HL-60 (cell line): ENCODE data around the gene RUNX3.

Source experiments
- DNase-seq, 2 experiments: peaks; one replicate each; pipeline ENCODE4 v3.0.0-alpha.2; 2010 to 2020; ENCODE audit warnings: low read depth in 1 of 2, low spot score in 1 of 2
- H3K27ac ChIP-seq: fragments of 250-450 bp; sonication (Bioruptor Pico); replicated peaks from 2 replicates; pipeline ENCODE4 v1.5.1; 2020; ENCODE audit warnings: mild to moderate bottlenecking, moderate library complexity
- H3K27me3 ChIP-seq: fragments of 250-450 bp; sonication (Bioruptor Pico); 2 replicates; pipeline ENCODE4 v1.5.1; 2021; ENCODE audit warnings: mild to moderate bottlenecking, moderate library complexity; ENCODE audit not compliant: insufficient read depth, poor library complexity, severe bottlenecking
- H3K4me3 ChIP-seq: replicated peaks from 2 replicates; pipeline ENCODE4 v1.5.1; 2011; ENCODE audit warnings: mild to moderate bottlenecking, control low read depth, low read length; ENCODE audit not compliant: insufficient read depth
- CTCF ChIP-seq: IDR thresholded peaks from one replicate; pipeline ENCODE4 v1.5.1; 2011; ENCODE audit warnings: low read length, control low read depth, inconsistent platforms; ENCODE audit not compliant: insufficient read depth
- GABPA ChIP-seq: IDR thresholded peaks from 2 replicates; pipeline ENCODE4 v1.6.1; 2012; ENCODE audit warnings: low read depth
- POLR2AphosphoS5 ChIP-seq: IDR thresholded peaks from 2 replicates; pipeline ENCODE4 v1.6.1; 2012; ENCODE audit warnings: low read depth
- REST ChIP-seq: IDR thresholded peaks from 2 replicates; pipeline ENCODE4 v1.6.1; 2012; ENCODE audit warnings: low read depth; ENCODE audit not compliant: insufficient replicate concordance
- SPI1 ChIP-seq: IDR thresholded peaks from 2 replicates; pipeline ENCODE4 v1.6.1; 2012; ENCODE audit warnings: low read depth, mild to moderate bottlenecking, borderline replicate concordance

The RUNX3 gene

GRCh38 chr1:24872061-24872850 lies 57.8 kb downstream of the RUNX3 start:
- Histone ChIP-seq H3K27me3 (no peaks in the 10 kb centered on the region), H3K4me3 (no peak overlapping the region), H3K27ac (peak overlapping the region; percentile 69)
- TF ChIP-seq SPI1 = peak; percentile 99
- peak; percentile 95 for TF ChIP-seq POLR2AphosphoS5
- TF ChIP-seq CTCF = no peak
- no peak for TF ChIP-seq REST
- peak; percentile 76 to 95 for DNase-seq

GRCh38 chr1:24871306-24871901 lies 58.7 kb downstream of the RUNX3 start:
- DNase-seq = no peak
- TF ChIP-seq POLR2AphosphoS5 = no peak
- TF ChIP-seq SPI1 = no peak
- no peak for TF ChIP-seq GABPA
- TF ChIP-seq CTCF = no peak
- TF ChIP-seq REST = no peak
- Histone ChIP-seq H3K27ac (peak overlapping the region; percentile 69), H3K27me3 (no peaks in the 10 kb centered on the region), H3K4me3 (no peak overlapping the region)

- H3K4me3 ChIP-seq = no peak overlapping the region
- no peak overlapping the region for H3K27ac ChIP-seq
- no peaks in the 10 kb centered on the region for H3K27me3 ChIP-seq
- no peak for DNase-seq
- no peak for TF ChIP-seq REST
- no peak for TF ChIP-seq GABPA
- no peak for TF ChIP-seq POLR2AphosphoS5
- no peak for TF ChIP-seq CTCF
- TF ChIP-seq SPI1 = no peak
These were observed 59.4 kb downstream of the RUNX3 start for GRCh38 chr1:24870551-24871195.
